Astrocyte (in vitro differentiated cells and primary cell): ENCODE data around the gene PET100. TPM values are rescaled to one million over a fixed set of nuclear protein-coding genes. Genes with fewer than 3 reads are reported as not detected.

ENCODE experiments used
- DNase-seq: peaks from one replicate; pipeline ENCODE4 v3.0.0-alpha.2; 2010; ENCODE audit warnings: low read depth
- FAIRE-seq: peaks from 2 replicates; lab custom pipeline; 2011; peaks lifted over from hg19 to GRCh38; lab: Jason Lieb, UNC
- H2AFZ ChIP-seq: 2 replicates; pipeline ENCODE4 v1.6.0; 2012; ENCODE audit warnings: low read depth, low read length, inconsistent platforms
- H3K27ac ChIP-seq: 2 replicates; pipeline ENCODE4 v1.5.1; 2011; ENCODE audit warnings: low read depth, low read length, inconsistent platforms
- H3K27me3 ChIP-seq: 2 replicates; pipeline ENCODE4 v1.6.0; 2011; ENCODE audit warnings: low read length, inconsistent platforms; ENCODE audit not compliant: insufficient read depth
- H3K36me3 ChIP-seq: 2 replicates; pipeline ENCODE4 v1.5.1; 2011; ENCODE audit warnings: low read length, inconsistent platforms; ENCODE audit not compliant: insufficient read depth
- H3K4me1 ChIP-seq: 2 replicates; pipeline ENCODE4 v1.5.1; 2011; ENCODE audit warnings: low read length, inconsistent platforms; ENCODE audit not compliant: insufficient read depth
- H3K4me2 ChIP-seq: 2 replicates; pipeline ENCODE4 v1.6.0; 2012; ENCODE audit warnings: low read length, inconsistent platforms
- H3K4me3 ChIP-seq: 2 replicates; pipeline ENCODE4 v1.5.1; 2011; ENCODE audit warnings: low read depth, mild to moderate bottlenecking, low read length, inconsistent platforms; ENCODE audit not compliant: insufficient read depth
- H3K79me2 ChIP-seq: 2 replicates; pipeline ENCODE4 v1.6.0; 2012; ENCODE audit warnings: mild to moderate bottlenecking, low read length, inconsistent platforms; ENCODE audit not compliant: insufficient read depth
- H3K9ac ChIP-seq: 2 replicates; pipeline ENCODE4 v1.6.0; 2012; ENCODE audit warnings: mild to moderate bottlenecking, low read length, inconsistent platforms
- H3K9me3 ChIP-seq: 2 replicates; pipeline ENCODE4 v1.5.1; 2012; ENCODE audit warnings: low read depth, mild to moderate bottlenecking, low read length, inconsistent platforms; ENCODE audit not compliant: insufficient read depth
- H4K20me1 ChIP-seq: 2 replicates; pipeline ENCODE4 v1.6.0; 2012; ENCODE audit warnings: low read length, inconsistent platforms; ENCODE audit not compliant: insufficient read depth
- H3K27ac Mint-ChIP-seq: one replicate; pipeline ENCODE4 v1.8.0; 2021; ENCODE audit warnings: mild to moderate bottlenecking, mixed read lengths; ENCODE audit not compliant: unreplicated experiment
- H3K27me3 Mint-ChIP-seq: one replicate; pipeline ENCODE4 v1.8.0; 2021; ENCODE audit warnings: low read depth, mixed read lengths; ENCODE audit not compliant: unreplicated experiment
- H3K36me3 Mint-ChIP-seq: one replicate; pipeline ENCODE4 v1.8.0; 2021; ENCODE audit warnings: low read depth, mixed read lengths; ENCODE audit not compliant: unreplicated experiment
- H3K4me1 Mint-ChIP-seq: one replicate; pipeline ENCODE4 v1.8.0; 2021; ENCODE audit warnings: low read depth, mixed read lengths; ENCODE audit not compliant: unreplicated experiment
- H3K4me3 Mint-ChIP-seq: one replicate; pipeline ENCODE4 v1.8.0; 2021; ENCODE audit warnings: mild to moderate bottlenecking, moderate library complexity, mixed read lengths; ENCODE audit not compliant: unreplicated experiment
- H3K9me3 Mint-ChIP-seq: one replicate; pipeline ENCODE4 v1.8.0; 2021; ENCODE audit warnings: mild to moderate bottlenecking, mixed read lengths; ENCODE audit not compliant: unreplicated experiment
- EZH2 ChIP-seq: IDR thresholded peaks from 2 replicates; pipeline ENCODE4 v1.6.1; 2012; ENCODE audit warnings: mild to moderate bottlenecking, low read length, inconsistent platforms; ENCODE audit not compliant: insufficient read depth
- total RNA-seq: library from RNA; stranded (reverse); gene quantifications from 2 replicates; pipeline ENCODE4 v1.2.1, GENCODE V29; 2021
- TF ChIP-seq, protein P1 (sequence below): IDR thresholded peaks from 2 replicates; pipeline ENCODE4 v1.5.1; 2011; ENCODE audit warnings: low read depth, mild to moderate bottlenecking, inconsistent platforms, low read length, moderate library complexity; ENCODE audit not compliant: insufficient read depth

Gene PET100
- total RNA-seq, 1 donor from 2014 or later, result 95.8 TPM

DNA sequence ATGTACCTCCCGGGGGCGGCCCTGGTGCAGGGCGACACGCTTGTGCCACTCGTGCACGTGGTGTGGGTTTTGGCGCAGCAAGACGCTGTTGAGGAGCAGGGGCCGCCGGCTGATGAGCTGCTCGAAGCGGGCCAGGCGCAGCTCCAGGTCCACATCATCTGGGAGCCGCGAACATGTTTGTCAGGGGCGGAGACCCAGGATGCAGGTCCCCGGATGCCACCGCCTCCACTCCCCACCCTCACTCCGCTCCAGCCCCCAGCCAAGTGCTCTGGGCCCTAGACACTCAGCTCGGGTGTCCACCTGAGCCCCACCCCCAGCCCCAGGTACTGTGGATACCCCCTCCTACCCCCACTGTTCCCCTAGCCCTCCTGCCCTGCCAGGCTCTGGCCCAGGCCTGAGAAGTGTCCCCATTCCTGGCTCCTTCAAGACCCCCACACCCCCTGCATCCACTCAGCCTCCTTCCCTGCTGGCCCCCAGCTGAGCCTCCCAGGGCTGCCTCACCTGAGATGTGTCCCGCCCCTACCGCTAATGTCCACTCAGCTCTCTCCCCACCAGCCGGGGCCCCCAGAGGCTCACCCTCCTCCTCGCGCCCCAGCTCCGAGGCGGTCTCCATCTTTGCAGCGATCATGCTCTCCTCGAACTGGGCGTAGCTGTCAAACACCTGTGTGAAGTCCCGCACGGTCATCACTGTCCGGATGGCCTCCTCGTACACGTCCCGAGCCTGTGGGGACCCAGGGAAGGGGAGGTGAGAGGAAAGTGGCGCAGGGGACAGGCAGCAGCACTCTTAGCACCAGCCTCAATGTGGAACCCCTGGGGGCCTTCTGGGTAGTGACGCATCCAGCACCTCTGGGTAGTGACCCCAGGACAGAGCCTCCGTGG lies 5.6 kb upstream of the PET100 start:
- H3K27ac Mint-ChIP-seq, result no peak overlapping the region
- Histone ChIP-seq H3K4me3 (no peak overlapping the region), H3K27ac (no peak overlapping the region), H3K27me3 (no peaks in the 10 kb centered on the region), H3K9me3 (no peaks in the 10 kb centered on the region), H4K20me1 (peaks cover 17% of the 10 kb centered on the region), H3K4me2 (no peak overlapping the region), H3K79me2 (peaks cover 38% of the 10 kb centered on the region), H3K4me1 (peaks cover 5% of the 10 kb centered on the region), H3K36me3 (peaks cover 4% of the 10 kb centered on the region), H2AFZ (no peak overlapping the region), H3K9ac (no peak overlapping the region)
- peaks cover 1% of the 10 kb centered on the region for H3K9me3 Mint-ChIP-seq
- H3K27me3 Mint-ChIP-seq, result no peaks in the 10 kb centered on the region
- DNase-seq (no peak), FAIRE-seq (no peak)
- no peak for TF ChIP-seq EZH2
- TF ChIP-seq, protein P1, sequence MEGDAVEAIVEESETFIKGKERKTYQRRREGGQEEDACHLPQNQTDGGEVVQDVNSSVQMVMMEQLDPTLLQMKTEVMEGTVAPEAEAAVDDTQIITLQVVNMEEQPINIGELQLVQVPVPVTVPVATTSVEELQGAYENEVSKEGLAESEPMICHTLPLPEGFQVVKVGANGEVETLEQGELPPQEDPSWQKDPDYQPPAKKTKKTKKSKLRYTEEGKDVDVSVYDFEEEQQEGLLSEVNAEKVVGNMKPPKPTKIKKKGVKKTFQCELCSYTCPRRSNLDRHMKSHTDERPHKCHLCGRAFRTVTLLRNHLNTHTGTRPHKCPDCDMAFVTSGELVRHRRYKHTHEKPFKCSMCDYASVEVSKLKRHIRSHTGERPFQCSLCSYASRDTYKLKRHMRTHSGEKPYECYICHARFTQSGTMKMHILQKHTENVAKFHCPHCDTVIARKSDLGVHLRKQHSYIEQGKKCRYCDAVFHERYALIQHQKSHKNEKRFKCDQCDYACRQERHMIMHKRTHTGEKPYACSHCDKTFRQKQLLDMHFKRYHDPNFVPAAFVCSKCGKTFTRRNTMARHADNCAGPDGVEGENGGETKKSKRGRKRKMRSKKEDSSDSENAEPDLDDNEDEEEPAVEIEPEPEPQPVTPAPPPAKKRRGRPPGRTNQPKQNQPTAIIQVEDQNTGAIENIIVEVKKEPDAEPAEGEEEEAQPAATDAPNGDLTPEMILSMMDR, result no peak
- H3K4me1 Mint-ChIP-seq, result peaks cover 5% of the 10 kb centered on the region
- no peak overlapping the region for H3K4me3 Mint-ChIP-seq
- peaks cover 13% of the 10 kb centered on the region for H3K36me3 Mint-ChIP-seq

DNA sequence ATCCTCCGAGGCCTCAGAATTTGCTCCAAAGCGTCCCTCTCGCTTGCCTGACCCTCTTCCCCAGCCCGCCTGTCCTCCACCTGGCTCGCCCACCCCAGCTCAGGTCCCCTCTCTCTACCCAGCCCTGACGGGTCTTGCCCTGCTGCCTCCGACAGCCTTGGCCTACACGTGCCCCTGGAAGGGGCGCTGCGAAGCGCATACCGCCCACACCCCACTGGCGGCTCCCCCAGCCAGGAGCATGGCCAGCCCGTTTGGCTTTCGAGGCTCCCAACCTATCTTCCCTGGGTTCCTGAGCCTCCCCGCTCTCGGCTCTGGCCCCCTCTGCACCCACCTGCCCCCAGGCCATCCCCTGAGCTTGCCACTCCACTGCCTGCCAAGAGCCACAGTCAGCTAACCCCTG lies 4.8 kb upstream of the PET100 start:
- Histone ChIP-seq H3K27me3 (no peaks in the 10 kb centered on the region), H3K4me1 (peaks cover 5% of the 10 kb centered on the region), H3K9ac (no peak overlapping the region), H3K4me3 (no peak overlapping the region), H3K9me3 (no peaks in the 10 kb centered on the region), H3K79me2 (peaks cover 45% of the 10 kb centered on the region), H3K4me2 (no peak overlapping the region), H2AFZ (no peak overlapping the region), H4K20me1 (peaks cover 17% of the 10 kb centered on the region), H3K36me3 (peaks cover 4% of the 10 kb centered on the region), H3K27ac (no peak overlapping the region)
- Mint-ChIP-seq H3K27me3 (no peaks in the 10 kb centered on the region), H3K27ac (no peak overlapping the region), H3K4me1 (peaks cover 5% of the 10 kb centered on the region), H3K4me3 (no peak overlapping the region), H3K36me3 (peaks cover 13% of the 10 kb centered on the region), H3K9me3 (peaks cover 1% of the 10 kb centered on the region)
- DNase-seq (no peak), FAIRE-seq (no peak)
- TF ChIP-seq EZH2, result no peak
- TF ChIP-seq, protein P1, result no peak
